GM12878 (cell line): ENCODE results near the gene TBATA. TPM values are rescaled to one million over a fixed set of nuclear protein-coding genes. Genes with fewer than 3 reads are reported as not detected.

Source experiments
- ATAC-seq: fragments of 200-7000 bp; cut with Tn5 transposase; 3 replicates; pipeline ENCODE4 v1.9.1; 2020; ENCODE audit warnings: mild to moderate bottlenecking, moderate library complexity
- BruUV-seq: library from RNA; stranded (reverse); fragments of 400-500 nt; replicated peaks from 2 replicates; lab custom pipeline; 2021; lab: Mats Ljungman, UMichigan
- CTCF ChIA-PET: fragments of 300-600 bp; sonication (Branson Sonifier 250); formaldehyde crosslinking; extraction: SDS; loops from one replicate; lab custom pipeline; 2021; ENCODE audit warnings: inconsistent platforms; lab: Yijun Ruan, JAX
- POLR2A ChIA-PET: fragments of 350-600 bp; formaldehyde crosslinking; extraction: SDS; loops from one replicate; lab custom pipeline; 2021; ENCODE audit warnings: inconsistent platforms; lab: Charles Lee
- RAD21 ChIA-PET: fragments of 300-600 bp; sonication (Branson Sonifier 250); formaldehyde crosslinking; loops from one replicate; lab custom pipeline; 2023; ENCODE audit warnings: antibody characterized with exemption; ENCODE audit not compliant: unreplicated experiment; lab: Charles Lee
- SMC1A ChIA-PET: fragments of 300-600 bp; sonication (Branson Sonifier 250); formaldehyde crosslinking; loops from one replicate; lab custom pipeline; 2023; ENCODE audit not compliant: unreplicated experiment, uncharacterized antibody; lab: Charles Lee
- DNase-seq: peaks from one replicate; pipeline ENCODE4 v3.0.0-alpha.2; 2011; ENCODE audit warnings: low read depth, low spot score
- FAIRE-seq: peaks from 3 replicates; lab custom pipeline; 2011; peaks lifted over from hg19 to GRCh38; lab: Jason Lieb, UNC
- H2AFZ ChIP-seq: 2 replicates; pipeline ENCODE4 v1.6.0; 2011; ENCODE audit warnings: low read depth, low read length, control low read depth; ENCODE audit not compliant: control insufficient read depth
- H3K27ac ChIP-seq: 2 replicates; pipeline ENCODE4 v1.5.1; 2011; ENCODE audit warnings: control low read depth; ENCODE audit not compliant: control insufficient read depth, insufficient read depth
- H3K27me3 ChIP-seq, 2 experiments: replicated peaks in 1 of 2; 2 replicates each; pipeline versions ENCODE4 v1.6.0 to v1.6.1; 2011; ENCODE audit warnings: low read length in 1 of 2; ENCODE audit not compliant: control insufficient read depth in 2 of 2, insufficient read depth in 2 of 2
- H3K36me3 ChIP-seq, 2 experiments: 2 replicates each; pipeline ENCODE4 v1.5.1; 2011; ENCODE audit warnings: low read length in 1 of 2; ENCODE audit not compliant: control insufficient read depth in 2 of 2, insufficient read depth in 2 of 2
- H3K4me1 ChIP-seq: 2 replicates; pipeline ENCODE4 v1.6.1; 2011; ENCODE audit warnings: mild to moderate bottlenecking, low read length, moderate library complexity, mixed read lengths; ENCODE audit not compliant: control insufficient read depth, insufficient read depth
- H3K4me2 ChIP-seq: 2 replicates; pipeline ENCODE4 v1.6.0; 2011; ENCODE audit warnings: control low read depth; ENCODE audit not compliant: control insufficient read depth, insufficient read depth
- H3K4me3 ChIP-seq: fragments of 200-600 bp; sonication (generic); 2 replicates; pipeline ENCODE4 v1.5.1; 2016
- H3K79me2 ChIP-seq: 2 replicates; pipeline ENCODE4 v1.6.0; 2011; ENCODE audit warnings: low read length; ENCODE audit not compliant: control insufficient read depth, insufficient read depth
- H3K9ac ChIP-seq: 2 replicates; pipeline ENCODE4 v1.8.0; 2011; ENCODE audit warnings: low read length, control low read depth, mixed read lengths; ENCODE audit not compliant: control insufficient read depth, insufficient read depth
- H3K9me3 ChIP-seq: replicated peaks from 3 replicates; pipeline ENCODE4 v1.5.1; 2011; ENCODE audit warnings: mild to moderate bottlenecking, low read length; ENCODE audit not compliant: control insufficient read depth, insufficient read depth
- H4K20me1 ChIP-seq: 2 replicates; pipeline ENCODE4 v1.6.0; 2011; ENCODE audit not compliant: control insufficient read depth, insufficient read depth
- BCL3 ChIP-seq: IDR thresholded peaks from 2 replicates; pipeline ENCODE4 v1.6.1; 2011; ENCODE audit warnings: borderline replicate concordance, low read depth, mild to moderate bottlenecking, moderate library complexity, low read length; ENCODE audit not compliant: insufficient read depth, poor library complexity, severe bottlenecking
- GATAD2B ChIP-seq: fragments of 450-650 bp; conservative IDR thresholded peaks from 2 replicates; pipeline ENCODE4 v1.6.1; 2017; ENCODE audit warnings: low read depth, mild to moderate bottlenecking, moderate library complexity
- HDAC2 ChIP-seq: fragments of 200-600 bp; sonication (generic); IDR thresholded peaks from 2 replicates; pipeline ENCODE4 v1.6.1; 2017
- NR2C2 ChIP-seq: IDR thresholded peaks from 2 replicates; pipeline ENCODE4 v1.6.1; 2011; ENCODE audit warnings: borderline replicate concordance, low read depth; ENCODE audit not compliant: control insufficient read depth, insufficient read length
- SMAD5 ChIP-seq: IDR thresholded peaks from 2 replicates; pipeline ENCODE4 v1.6.1; 2016; ENCODE audit warnings: antibody characterized with exemption, low read depth
- TAF1 ChIP-seq: IDR thresholded peaks from 2 replicates; pipeline ENCODE4 v1.6.1; 2011; ENCODE audit warnings: mild to moderate bottlenecking, low read depth, low read length, borderline replicate concordance
- WGBS: methylation state at CpG from one replicate; pipeline ENCODE4 v1.1.6; 2016; ENCODE audit warnings: low lambda C conversion rate; ENCODE audit not compliant: insufficient replicate concordance, insufficient coverage; ENCODE audit errors: missing lambda C conversion rate; 5-methylcytosine and 5-hydroxymethylcytosine counted together
- in situ Hi-C: fragments of 300-500 bp; cut with MboI; formaldehyde crosslinking; loops from 9 replicates; pipeline ENCODE4 v1.14.3; 2018; ENCODE audit warnings: mixed read lengths
- intact Hi-C: fragments of 100-400 bp; cut with micrococcal nuclease; formaldehyde crosslinking; loops from one replicate; pipeline ENCODE4 v1.14.2; 2022; ENCODE audit not compliant: unreplicated experiment
- polyA plus RNA-seq, 11 experiments: library from polyadenylated mRNA; depleted of rRNA in 4 of 11; unstranded in 6 of 11; stranded (reverse) in 5 of 11; fragments of >200 nt; fragmentation: Nextera tagmentation in 4 of 11; fragmentation: Illumina TruSeq in 1 of 11; extraction: Ambion mirVana in 4 of 11; extraction: Trizol in 1 of 11; gene quantifications; 1 replicate in 1 of 11; 2 replicates in 10 of 11; pipeline versions ENCODE4 v1.2.1 to v1.2.3, GENCODE V29; 2011 to 2016; ENCODE audit warnings: inconsistent platforms in 2 of 11, missing spikeins in 2 of 11, low read depth in 1 of 11
- total RNA-seq, 4 experiments: library from RNA; depleted of rRNA in 3 of 4; stranded (reverse); fragments of >200 nt in 3 of 4; fragmentation: Illumina TruSeq in 1 of 4; extraction: Trizol in 1 of 4; gene quantifications; 2 replicates each; pipeline versions ENCODE4 v1.2.1 to v1.2.3, GENCODE V29; 2013 to 2021

TBATA gene
- total and polyA plus RNA-seq, 10 of the 15 experiments (the other 5 are each of a cell fraction or from before 2014, with no cell fraction given) = not detected

- no peak overlapping the region for H3K9ac ChIP-seq
- ATAC-seq = no peak
- intact Hi-C loops = no loop called here
- no peak overlapping the region for H3K4me2 ChIP-seq
- H3K27ac ChIP-seq = no peak overlapping the region
- no peak overlapping the region for H2AFZ ChIP-seq
- no peaks in the 10 kb centered on the region for H3K4me1 ChIP-seq
- WGBS = 47% methylated on average over 10 of the region's 10 CpGs
- no peaks in the 10 kb centered on the region for H4K20me1 ChIP-seq
- ChIA-PET SMC1A (interaction anchor here (1.5 kb wide), 1 partner anchor 10 kb away, joined by 7 read pairs; no protein-coding TSS in a partner anchor), RAD21 (no interaction called here), POLR2A (interaction anchor here (0.6 kb wide), 1 partner anchor 527 kb away, joined by 3 read pairs; no protein-coding TSS in a partner anchor), CTCF (no interaction called here)
- H3K4me3 ChIP-seq = no peak overlapping the region
- BruUV-seq = no TSS peak
- TF ChIP-seq HDAC2 = no peak
- no peaks in the 10 kb centered on the region for H3K27me3 ChIP-seq
- FAIRE-seq = no peak
- DNase-seq = no peak
- no peaks in the 10 kb centered on the region for H3K36me3 ChIP-seq
- no peaks in the 10 kb centered on the region for H3K79me2 ChIP-seq
- no peaks in the 10 kb centered on the region for H3K9me3 ChIP-seq
- in situ Hi-C loops = no loop called here
Observed at GRCh38 chr10:70748801-70749573, 36.2 kb downstream of the TBATA start.

- 0% methylated on average over 2 of the region's 3 CpGs for WGBS
- H3K4me1 ChIP-seq = no peaks in the 10 kb centered on the region
- H3K36me3 ChIP-seq = no peaks in the 10 kb centered on the region
- BruUV-seq = no TSS peak
- ChIA-PET CTCF (no interaction called here), POLR2A (interaction anchor here (0.6 kb wide), 1 partner anchor 527 kb away, joined by 3 read pairs; no protein-coding TSS in a partner anchor), RAD21 (no interaction called here), SMC1A (interaction anchor here (1.5 kb wide), 1 partner anchor 10 kb away, joined by 7 read pairs; no protein-coding TSS in a partner anchor)
- intact Hi-C loops = no loop called here
- ATAC-seq (no peak), FAIRE-seq (no peak), DNase-seq (no peak)
- TF ChIP-seq NR2C2 = no peak
- no peak for TF ChIP-seq SMAD5
- TF ChIP-seq HDAC2 = no peak
- TF ChIP-seq TAF1 = no peak
- TF ChIP-seq BCL3 = no peak
- no peak for TF ChIP-seq GATAD2B
- no peaks in the 10 kb centered on the region for H4K20me1 ChIP-seq
- no peaks in the 10 kb centered on the region for H3K27me3 ChIP-seq
- in situ Hi-C loops = no loop called here
- H3K4me2 ChIP-seq = no peak overlapping the region
- H3K9me3 ChIP-seq = no peaks in the 10 kb centered on the region
- H3K9ac ChIP-seq = no peak overlapping the region
- H3K27ac ChIP-seq = no peak overlapping the region
- no peak overlapping the region for H3K4me3 ChIP-seq
- H3K79me2 ChIP-seq = no peaks in the 10 kb centered on the region
- H2AFZ ChIP-seq = no peak overlapping the region
Observed at GRCh38 chr10:70748305-70748704, 36.9 kb downstream of the TBATA start.
